ENCODE measurements around the gene GLIPR1L2.
"Not testable (repeated sequence)": the region's sequence is repeated elsewhere in the genome, so short reads cannot be mapped to it uniquely, and the experiment has no call there.

The GLIPR1L2 gene

GRCh38 chr12:75390899-75391538 is at the start of gene GLIPR1L2:
GLIPR1L2 (plus strand) TSS chr12:75391089; CDS start chr12:75391117, 28 bp downstream.
- DNase-seq (ENCODE audit: low read depth in 2 of 2): peak; percentile 89 to 91

- DNase-seq (ENCODE audit: low read depth in 2 of 2): no peak
These were observed 49.0 kb upstream of the GLIPR1L2 start for GRCh38 chr12:75341873-75342272.

- DNase-seq (ENCODE audit: low read depth in 2 of 2): no peak
These were observed 45.4 kb upstream of the GLIPR1L2 start for GRCh38 chr12:75345531-75345930.

GRCh38 chr12:75346215-75346614 is 44.7 kb upstream of the GLIPR1L2 start:
- DNase-seq (ENCODE audit: low read depth in 2 of 2): not testable (repeated sequence)

- DNase-seq (ENCODE audit: low read depth in 2 of 2): no peak
These were observed 40.9 kb upstream of the GLIPR1L2 start for GRCh38 chr12:75349946-75350345.

- DNase-seq (ENCODE audit: low read depth in 2 of 2): no peak
These were observed 40.5 kb upstream of the GLIPR1L2 start for GRCh38 chr12:75350413-75350812.

- no peak for DNase-seq (ENCODE audit: low read depth in 2 of 2)
These were observed 36.9 kb upstream of the GLIPR1L2 start for GRCh38 chr12:75354011-75354410.

- DNase-seq (ENCODE audit: low read depth in 2 of 2): no peak
These were observed 30.0 kb upstream of the GLIPR1L2 start for GRCh38 chr12:75360920-75361319.

GRCh38 chr12:75361408-75361807 is 29.5 kb upstream of the GLIPR1L2 start:
- no peak for DNase-seq (ENCODE audit: low read depth in 2 of 2)

- DNase-seq (ENCODE audit: low read depth in 2 of 2): no peak
These were observed 26.0 kb upstream of the GLIPR1L2 start for GRCh38 chr12:75364919-75365318.

GRCh38 chr12:75366629-75367028 is 24.3 kb upstream of the GLIPR1L2 start:
- no peak for DNase-seq (ENCODE audit: low read depth in 2 of 2)

GRCh38 chr12:75374971-75375370 is 15.9 kb upstream of the GLIPR1L2 start:
- DNase-seq (ENCODE audit: low read depth in 2 of 2): no peak

GRCh38 chr12:75378354-75378753 is 12.5 kb upstream of the GLIPR1L2 start:
- no peak for DNase-seq (ENCODE audit: low read depth in 2 of 2)

- DNase-seq (ENCODE audit: low read depth in 2 of 2): no peak
These were observed 1.8 kb upstream of the GLIPR1L2 start for GRCh38 chr12:75389061-75389460.

- no peak for DNase-seq (ENCODE audit: low read depth in 2 of 2)
These were observed 1.2 kb upstream of the GLIPR1L2 start for GRCh38 chr12:75389706-75390105.

GRCh38 chr12:75390156-75390898 is 562 bp upstream of the GLIPR1L2 start:
- no peak for DNase-seq (ENCODE audit: low read depth in 2 of 2)

GRCh38 chr12:75404231-75404630 is 13.3 kb downstream of the GLIPR1L2 start:
- no peak for DNase-seq (ENCODE audit: low read depth in 2 of 2)

- no peak for DNase-seq (ENCODE audit: low read depth in 2 of 2)
These were observed 16.8 kb downstream of the GLIPR1L2 start for GRCh38 chr12:75407683-75408082.

- DNase-seq (ENCODE audit: low read depth in 2 of 2): no peak
These were observed 18.9 kb downstream of the GLIPR1L2 start for GRCh38 chr12:75409830-75410229.

GRCh38 chr12:75414671-75415070 is 23.8 kb downstream of the GLIPR1L2 start:
- no peak for DNase-seq (ENCODE audit: low read depth in 2 of 2)

GRCh38 chr12:75419841-75420240 is 29.0 kb downstream of the GLIPR1L2 start:
- DNase-seq (ENCODE audit: low read depth in 2 of 2): no peak

GRCh38 chr12:75427491-75427890 is 36.6 kb downstream of the GLIPR1L2 start:
- DNase-seq (ENCODE audit: low read depth in 2 of 2): no peak

GRCh38 chr12:75428767-75429166 is 37.9 kb downstream of the GLIPR1L2 start:
- DNase-seq (ENCODE audit: low read depth in 2 of 2): no peak
